ENCODE data around the gene PTGER4. TPM values are rescaled to one million over a fixed set of nuclear protein-coding genes. Genes with fewer than 3 reads are reported as not detected.

The PTGER4 gene
- total RNA-seq, 1 donor from 2014 or later = 19.4 TPM

- TF ChIP-seq POLR2A (IDR thresholded peaks at IDR 0.05) = no peak
- TF ChIP-seq POLR2AphosphoS5 (IDR thresholded peaks at IDR 0.05; ENCODE audit: insufficient read depth in 1 of 2, low read depth in 1 of 2) = no peak
- TF ChIP-seq CTCF (IDR thresholded peaks at IDR 0.05) = no peak
- DNase-seq (ENCODE audit: extremely low spot score in 2 of 2) = no peak
- H3K27me3 ChIP-seq = no peaks in the 10 kb centered on the region
- no peak overlapping the region for H3K4me3 ChIP-seq
- no peaks in the 10 kb centered on the region for H3K36me3 ChIP-seq
- no peaks in the 10 kb centered on the region for H3K9me3 ChIP-seq
- intact Hi-C loops (cut with DNase I) = no loop called here
- no peak overlapping the region for H3K27ac ChIP-seq
- H3K4me1 ChIP-seq = peaks cover 12% of the 10 kb centered on the region
Observed at GRCh38 chr5:40672425-40672824, 7.3 kb upstream of the PTGER4 start.

- Histone ChIP-seq H3K4me1 (peaks cover 25% of the 10 kb centered on the region), H3K27ac (no peak overlapping the region), H3K27me3 (no peaks in the 10 kb centered on the region), H3K9me3 (no peaks in the 10 kb centered on the region), H3K4me3 (no peak overlapping the region), H3K36me3 (no peaks in the 10 kb centered on the region)
- intact Hi-C loops (cut with DNase I) = no loop called here
- TF ChIP-seq CTCF (IDR thresholded peaks at IDR 0.05) = no peak
- TF ChIP-seq POLR2A (IDR thresholded peaks at IDR 0.05) = no peak
- TF ChIP-seq POLR2AphosphoS5 (IDR thresholded peaks at IDR 0.05; ENCODE audit: insufficient read depth in 1 of 2, low read depth in 1 of 2) = no peak
- no peak for DNase-seq (ENCODE audit: extremely low spot score in 2 of 2)
Observed at GRCh38 chr5:40674661-40675235, 5.0 kb upstream of the PTGER4 start.

GRCh38 chr5:40675396-40676133, 4.2 kb upstream of the PTGER4 start:
- no peak for TF ChIP-seq POLR2AphosphoS5 (IDR thresholded peaks at IDR 0.05; ENCODE audit: insufficient read depth in 1 of 2, low read depth in 1 of 2)
- no peak for TF ChIP-seq POLR2A (IDR thresholded peaks at IDR 0.05)
- TF ChIP-seq CTCF (IDR thresholded peaks at IDR 0.05) = no peak
- intact Hi-C loops (cut with DNase I) = no loop called here
- Histone ChIP-seq H3K27ac (no peak overlapping the region), H3K27me3 (no peaks in the 10 kb centered on the region), H3K9me3 (no peaks in the 10 kb centered on the region), H3K4me3 (no peak overlapping the region), H3K4me1 (peaks cover 31% of the 10 kb centered on the region), H3K36me3 (no peaks in the 10 kb centered on the region)
- DNase-seq (ENCODE audit: extremely low spot score in 2 of 2) = no peak

- no peak for DNase-seq (ENCODE audit: extremely low spot score in 2 of 2)
- Histone ChIP-seq H3K4me1 (peaks cover 41% of the 10 kb centered on the region), H3K27me3 (no peaks in the 10 kb centered on the region), H3K36me3 (no peaks in the 10 kb centered on the region), H3K27ac (no peak overlapping the region), H3K9me3 (no peaks in the 10 kb centered on the region), H3K4me3 (no peak overlapping the region)
- no peak for TF ChIP-seq POLR2A (IDR thresholded peaks at IDR 0.05)
- no peak for TF ChIP-seq CTCF (IDR thresholded peaks at IDR 0.05)
- no peak for TF ChIP-seq POLR2AphosphoS5 (IDR thresholded peaks at IDR 0.05; ENCODE audit: insufficient read depth in 1 of 2, low read depth in 1 of 2)
- intact Hi-C loops (cut with DNase I) = no loop called here
Observed at GRCh38 chr5:40676613-40677343, 2.9 kb upstream of the PTGER4 start.
